ENCODE results near the gene ARNT2.
"Not testable (repeated sequence)": the region's sequence is repeated elsewhere in the genome, so short reads cannot be mapped to it uniquely, and the experiment has no call there.

ARNT2 gene

DNA sequence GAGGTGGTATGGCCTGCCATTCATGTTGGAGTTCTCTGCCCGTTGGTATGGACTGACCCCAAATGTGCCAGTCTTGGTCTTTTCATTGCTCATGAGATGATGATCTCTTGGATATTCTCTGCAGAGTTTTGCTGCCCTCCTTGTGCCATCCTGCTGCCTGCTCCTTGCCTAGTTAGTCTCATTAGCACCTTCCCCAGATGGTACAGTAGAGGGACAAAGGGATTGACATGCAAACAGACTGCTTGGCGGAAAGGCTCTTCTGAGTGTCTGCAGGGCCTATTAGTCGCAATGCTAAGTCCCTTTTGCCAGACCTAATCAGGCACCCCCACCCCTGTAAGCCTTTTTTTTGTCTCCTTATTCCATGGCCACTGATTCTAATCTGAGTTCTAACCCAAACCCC lies 90.6 kb downstream of the ARNT2 start:
- no peak for DNase-seq

DNA sequence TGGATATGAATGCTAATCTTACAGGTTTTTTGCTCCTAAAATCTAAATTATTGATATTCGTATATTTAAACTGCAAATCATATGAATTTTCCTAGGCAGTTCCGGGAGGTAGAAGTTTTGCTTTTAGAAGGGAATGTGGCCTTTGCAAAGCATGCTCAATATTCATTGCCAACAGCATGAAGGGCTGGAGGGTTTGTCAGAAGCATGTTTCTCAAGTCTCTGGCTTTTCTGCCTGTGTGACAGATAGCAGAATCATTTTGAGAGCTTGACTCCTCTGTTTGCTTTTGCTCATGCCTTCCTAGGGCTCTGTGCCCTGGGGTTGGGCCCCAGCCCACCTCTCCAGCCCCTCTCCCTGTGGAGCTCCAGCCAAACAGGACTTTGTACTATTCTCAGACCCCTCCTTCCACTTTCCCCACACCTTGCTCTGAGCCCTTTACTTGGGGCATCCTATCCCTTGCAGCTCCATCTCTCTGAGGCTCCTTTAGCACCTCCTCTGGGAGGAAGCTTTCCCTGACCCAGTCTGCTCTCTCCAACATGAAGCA lies 91.3 kb downstream of the ARNT2 start:
- DNase-seq, result no peak

DNA sequence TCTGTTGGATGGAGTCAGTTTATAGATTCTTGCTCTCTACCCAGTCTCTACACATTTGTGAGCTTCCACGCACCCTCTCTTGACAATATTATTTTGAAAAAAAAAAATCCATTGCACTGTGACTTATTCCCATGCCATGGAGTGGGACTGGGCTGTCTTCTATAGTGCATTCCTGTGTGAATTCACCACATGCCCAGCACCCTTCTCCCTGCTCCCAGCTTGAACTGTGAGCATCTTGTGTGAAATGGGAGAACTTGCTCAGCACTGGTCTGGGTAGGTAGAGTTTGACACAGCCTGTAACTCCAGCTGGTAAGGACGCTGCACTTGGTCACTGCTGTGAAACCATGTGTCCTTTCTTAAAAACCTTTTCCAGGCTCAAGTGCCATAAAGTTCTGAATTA lies 91.9 kb downstream of the ARNT2 start:
- no peak for DNase-seq

DNA sequence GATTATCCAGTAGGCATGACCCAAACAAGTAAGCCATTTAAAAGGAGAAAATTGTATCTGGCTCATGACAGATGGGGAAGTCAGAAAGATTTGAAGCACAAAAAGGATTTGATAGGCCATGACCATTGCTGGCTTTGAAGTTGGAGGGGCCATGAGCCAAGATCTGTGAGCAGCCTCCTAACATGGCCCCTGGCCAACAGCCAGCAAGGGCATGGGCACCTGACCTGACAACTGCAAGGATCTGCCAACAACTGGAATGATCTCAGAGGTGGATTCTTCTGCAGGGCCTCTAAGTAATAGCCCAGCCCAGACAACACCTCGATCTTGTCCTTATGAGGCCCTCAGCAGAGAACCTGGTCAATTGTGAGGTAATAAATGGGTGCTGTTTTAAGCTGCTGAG lies 93.0 kb downstream of the ARNT2 start:
- DNase-seq, result no peak

DNA sequence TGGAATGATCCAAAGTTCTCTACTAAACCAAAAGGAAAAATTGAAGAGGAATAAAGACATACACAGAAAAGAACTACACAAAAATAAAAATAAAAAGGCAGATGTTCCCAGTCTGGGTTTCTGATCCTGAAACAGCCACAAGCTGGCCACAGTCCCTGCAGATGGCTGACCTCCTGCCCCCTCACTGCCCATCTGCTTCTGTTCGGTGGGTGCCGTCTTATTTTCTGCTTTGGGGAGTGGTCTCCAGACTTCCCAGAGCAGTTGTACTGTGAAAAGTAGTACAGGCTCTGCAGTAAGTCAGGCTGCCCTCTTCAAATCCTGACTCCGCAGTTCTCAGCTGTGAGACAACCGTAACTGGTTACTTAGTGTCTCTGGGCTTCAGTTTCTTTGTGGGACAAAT lies 94.5 kb downstream of the ARNT2 start:
- DNase-seq, result no peak

DNA sequence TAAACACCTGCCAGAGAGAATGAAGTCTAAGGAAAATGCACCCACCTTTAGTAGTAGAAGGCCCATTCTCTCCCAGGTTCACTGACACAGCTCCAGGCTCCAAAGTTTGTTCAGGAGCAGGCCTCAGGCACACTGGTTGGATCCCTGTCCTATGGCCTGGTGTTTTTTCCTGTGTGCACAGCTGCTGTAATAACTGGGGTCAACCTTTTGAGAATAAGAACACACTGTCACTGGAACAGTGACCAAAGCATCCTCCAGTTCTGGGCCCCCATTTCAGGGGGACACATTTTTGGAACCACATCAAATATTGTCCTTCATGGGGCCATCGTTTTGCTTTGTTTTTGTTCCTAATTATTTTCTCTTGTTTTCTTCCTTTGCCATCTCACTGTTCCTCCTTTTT lies 95.8 kb downstream of the ARNT2 start:
- no peak for DNase-seq

DNA sequence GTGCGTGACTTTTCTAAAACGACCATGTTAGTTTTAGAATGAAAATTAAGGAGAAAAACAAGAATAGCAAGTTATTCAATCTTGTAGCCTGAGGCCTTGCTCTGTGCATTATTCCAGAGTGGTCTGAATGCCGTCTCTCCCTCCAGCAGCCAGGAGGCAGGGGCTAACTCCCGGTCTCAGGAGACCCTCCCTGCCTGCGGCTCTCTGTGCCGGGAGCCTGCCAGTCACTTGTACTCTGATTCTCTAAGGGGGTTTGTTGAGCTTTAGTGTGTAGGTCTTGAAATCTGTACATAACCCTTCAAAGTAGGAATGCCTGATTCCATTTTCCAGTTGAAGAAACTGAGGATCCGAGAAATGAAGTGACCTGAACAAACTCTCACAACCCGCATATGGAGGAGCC lies 97.3 kb downstream of the ARNT2 start:
- no peak for DNase-seq

DNA sequence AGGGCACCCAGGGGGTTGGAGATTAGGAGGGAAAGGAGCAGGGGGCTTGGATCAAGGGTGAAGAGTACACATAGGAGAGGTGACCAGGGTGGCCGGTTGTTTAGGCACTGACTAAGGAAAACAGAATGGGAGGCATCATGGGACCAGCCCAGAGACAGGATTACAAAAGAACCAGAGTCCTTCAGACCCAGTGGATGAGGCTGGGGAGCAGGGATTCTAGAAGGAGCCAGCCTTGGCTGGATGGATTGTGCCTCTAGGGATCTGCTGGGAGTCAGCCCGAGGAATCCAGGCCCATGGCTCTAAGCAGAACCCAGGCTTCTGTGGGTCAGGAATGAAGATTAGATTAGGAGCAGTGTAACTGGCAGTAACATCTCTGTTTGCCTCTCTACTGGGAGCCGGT lies 98.6 kb downstream of the ARNT2 start:
- no peak for DNase-seq

DNA sequence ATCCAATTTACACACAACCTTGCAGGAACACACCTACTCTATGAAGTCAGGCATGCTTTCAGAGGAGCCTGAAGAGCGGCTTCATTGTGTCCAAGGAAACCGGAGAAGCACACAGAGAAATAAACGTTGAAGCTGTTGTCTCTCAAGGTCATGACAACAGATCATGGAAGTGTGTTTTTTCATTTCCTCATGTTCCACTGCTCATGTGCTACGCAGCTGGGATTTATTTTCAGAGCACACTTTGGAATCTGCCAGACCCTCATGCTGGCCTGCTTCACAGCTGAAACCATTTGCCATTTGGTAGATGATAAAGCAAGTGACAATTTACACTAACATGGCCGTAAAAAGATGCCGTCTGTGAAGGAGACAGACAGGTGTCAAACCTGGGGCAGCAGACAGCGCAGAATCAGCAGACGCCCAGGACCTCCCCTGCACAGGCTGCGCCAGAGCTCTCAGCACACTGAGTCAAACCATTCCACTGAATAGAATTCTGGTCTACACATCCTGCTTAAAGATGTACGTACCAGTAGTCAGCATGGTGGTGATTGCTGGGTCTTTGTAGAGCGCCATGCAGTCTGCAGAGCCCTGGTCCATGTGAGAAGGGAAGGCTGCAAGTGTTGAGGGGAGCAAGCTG lies 99.3 kb downstream of the ARNT2 start:
- no peak for DNase-seq

DNA sequence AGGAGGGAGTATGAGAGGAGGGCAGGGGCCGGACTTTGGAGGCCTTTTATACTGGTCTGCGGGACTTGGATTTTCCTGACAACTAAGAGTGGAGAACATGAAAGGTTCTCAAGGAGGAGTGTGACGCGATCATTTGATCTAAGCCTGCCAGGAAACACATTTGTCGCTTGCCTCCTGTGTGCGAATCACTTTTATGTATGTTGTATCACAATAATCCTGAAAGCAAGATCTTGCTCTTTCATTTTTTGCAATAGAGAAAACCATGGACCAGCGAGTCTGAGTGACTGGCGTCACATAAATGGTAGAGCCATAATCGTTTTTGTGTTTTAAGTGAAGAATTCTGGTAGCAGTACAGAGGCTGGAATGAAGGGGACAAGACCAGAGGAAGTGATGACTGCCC lies 100.7 kb downstream of the ARNT2 start:
- DNase-seq, result no peak

DNA sequence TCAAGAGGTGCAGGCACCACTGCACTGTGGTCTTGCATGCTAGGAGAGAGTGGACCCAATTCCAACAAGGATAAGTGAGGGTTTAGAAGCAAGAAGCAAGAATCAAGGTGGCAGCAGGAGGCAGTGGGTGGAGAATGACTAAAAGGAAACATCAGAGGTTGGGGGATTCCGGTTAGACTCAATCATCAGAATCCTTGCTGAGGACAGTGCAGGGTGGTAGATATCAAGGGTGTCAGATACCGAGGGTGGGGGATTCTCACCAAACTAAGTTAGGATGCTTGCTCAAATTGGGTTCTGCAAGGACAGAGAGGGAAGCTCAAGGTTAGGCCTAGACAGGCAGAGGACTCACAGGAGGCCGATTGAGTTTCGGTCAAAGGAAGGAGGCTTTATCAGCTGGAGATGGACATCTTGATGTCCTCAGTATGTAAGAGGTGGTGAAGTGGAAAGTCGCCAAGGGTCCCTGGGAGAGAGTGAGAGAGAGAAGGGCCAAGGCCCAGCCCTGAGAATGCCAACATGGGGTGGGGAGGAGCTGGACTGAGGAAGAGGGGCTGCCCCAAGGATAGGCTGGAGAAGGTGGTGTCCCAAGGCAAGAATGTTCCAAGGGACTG lies 102.2 kb downstream of the ARNT2 start:
- DNase-seq, result no peak

DNA sequence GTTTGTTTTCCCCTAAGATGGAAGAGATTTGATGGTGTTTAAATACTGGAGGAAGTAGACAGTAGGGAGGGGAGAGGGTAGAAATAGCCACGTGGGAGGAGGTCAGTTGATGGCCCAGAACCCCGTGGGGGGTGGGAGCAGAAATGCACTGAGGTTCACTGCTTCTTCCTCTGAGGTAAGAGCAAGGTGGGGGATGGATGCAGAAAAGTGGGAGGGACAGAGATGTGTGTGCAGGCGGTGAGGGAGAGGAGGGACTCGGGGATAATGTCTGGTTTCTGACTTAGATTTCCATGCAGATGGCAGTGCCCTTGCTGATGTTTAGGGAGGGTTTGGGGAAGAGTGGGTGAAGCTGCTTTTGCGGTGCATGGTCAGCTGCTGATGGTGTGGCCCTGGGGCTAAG lies 102.9 kb downstream of the ARNT2 start:
- DNase-seq, result no peak

DNA sequence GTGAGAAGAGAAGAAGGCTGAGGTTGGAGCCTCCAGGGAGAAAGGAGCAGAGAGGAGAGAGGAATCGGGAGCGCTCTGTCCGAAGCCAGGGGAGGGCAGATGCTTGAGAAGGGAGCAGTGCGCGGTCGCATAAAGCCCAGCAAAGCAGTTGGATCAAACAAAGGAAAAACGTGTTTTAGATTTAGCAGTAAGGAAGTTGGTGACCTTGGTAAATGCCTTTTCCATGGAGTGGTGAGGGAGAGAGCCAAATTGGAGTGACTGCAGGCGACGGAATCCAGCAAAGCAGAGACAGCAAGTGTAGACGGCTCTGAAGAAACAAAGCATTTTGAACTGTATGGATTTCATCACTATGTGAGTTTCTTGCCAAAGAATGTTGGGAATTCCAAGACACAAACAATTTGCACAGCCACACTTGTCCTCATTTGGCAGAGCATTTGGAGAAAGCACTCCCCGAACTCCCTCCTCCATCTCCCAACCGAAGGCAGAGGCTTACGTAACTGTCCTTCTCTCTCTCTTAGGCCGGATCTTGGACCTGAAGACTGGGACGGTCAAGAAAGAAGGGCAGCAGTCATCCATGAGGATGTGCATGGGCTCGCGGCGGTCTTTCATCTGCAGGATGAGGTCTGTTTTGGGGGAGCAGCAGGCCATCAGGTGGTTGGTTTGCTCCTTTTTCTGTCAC lies 103.6 kb downstream of the ARNT2 start:
- DNase-seq, result no peak

DNA sequence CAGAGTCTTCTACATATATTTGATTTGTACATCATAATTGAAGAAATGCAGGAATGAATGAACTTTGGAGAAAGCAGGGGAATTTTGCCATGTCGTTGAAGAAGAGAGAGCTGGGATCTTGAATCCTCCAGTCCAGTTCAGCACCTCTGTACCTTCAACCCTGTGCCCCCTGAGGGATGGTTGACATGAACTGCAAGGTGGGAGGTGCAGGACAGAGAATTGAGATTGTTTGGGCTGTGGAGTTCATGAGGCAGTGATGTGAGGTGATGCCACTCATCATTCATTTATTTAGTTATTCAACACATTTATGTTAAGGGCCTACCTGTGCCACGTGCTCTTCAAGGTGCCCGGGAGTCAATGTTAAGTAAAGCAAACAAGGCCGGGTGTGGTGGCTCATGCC lies 104.6 kb downstream of the ARNT2 start:
- DNase-seq, result no peak

DNA sequence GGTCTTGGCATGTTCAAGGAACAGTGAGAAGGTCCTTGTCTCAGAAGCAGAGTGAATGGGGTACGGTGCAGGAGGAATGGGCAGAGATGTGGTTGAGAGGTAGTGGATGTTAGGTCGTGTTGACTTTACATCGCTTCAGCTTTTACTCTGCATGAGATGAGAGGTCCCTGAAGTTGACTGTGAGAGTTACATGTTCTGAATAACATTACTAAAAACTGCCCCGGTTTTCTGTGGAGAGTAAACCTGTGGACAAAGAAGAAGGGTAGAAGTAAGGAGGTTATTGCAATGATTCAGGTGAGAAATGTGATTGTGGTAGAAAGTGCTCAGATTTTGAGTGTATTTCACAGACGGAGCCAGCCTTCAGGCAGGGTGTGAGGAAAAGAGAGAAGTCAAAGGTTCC lies 105.6 kb downstream of the ARNT2 start:
- DNase-seq, result no peak

DNA sequence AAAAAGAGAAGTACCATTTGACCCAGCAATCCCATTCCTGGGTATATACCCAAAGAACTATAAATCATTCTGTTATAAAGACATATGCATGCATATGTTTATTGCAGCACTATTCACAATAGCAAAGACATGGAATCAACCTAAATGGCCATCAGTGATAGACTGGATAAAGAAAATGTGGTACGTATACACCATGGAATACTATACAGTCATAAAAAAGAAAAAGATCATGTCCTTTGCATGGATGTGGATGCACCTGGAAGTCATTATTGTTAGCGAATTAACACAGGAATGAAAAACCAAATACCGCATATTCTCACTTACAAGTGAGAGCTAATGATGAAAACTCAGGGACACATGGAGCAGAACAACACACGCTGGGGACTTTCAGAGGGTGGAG lies 106.8 kb downstream of the ARNT2 start:
- not testable (repeated sequence) for DNase-seq

DNA sequence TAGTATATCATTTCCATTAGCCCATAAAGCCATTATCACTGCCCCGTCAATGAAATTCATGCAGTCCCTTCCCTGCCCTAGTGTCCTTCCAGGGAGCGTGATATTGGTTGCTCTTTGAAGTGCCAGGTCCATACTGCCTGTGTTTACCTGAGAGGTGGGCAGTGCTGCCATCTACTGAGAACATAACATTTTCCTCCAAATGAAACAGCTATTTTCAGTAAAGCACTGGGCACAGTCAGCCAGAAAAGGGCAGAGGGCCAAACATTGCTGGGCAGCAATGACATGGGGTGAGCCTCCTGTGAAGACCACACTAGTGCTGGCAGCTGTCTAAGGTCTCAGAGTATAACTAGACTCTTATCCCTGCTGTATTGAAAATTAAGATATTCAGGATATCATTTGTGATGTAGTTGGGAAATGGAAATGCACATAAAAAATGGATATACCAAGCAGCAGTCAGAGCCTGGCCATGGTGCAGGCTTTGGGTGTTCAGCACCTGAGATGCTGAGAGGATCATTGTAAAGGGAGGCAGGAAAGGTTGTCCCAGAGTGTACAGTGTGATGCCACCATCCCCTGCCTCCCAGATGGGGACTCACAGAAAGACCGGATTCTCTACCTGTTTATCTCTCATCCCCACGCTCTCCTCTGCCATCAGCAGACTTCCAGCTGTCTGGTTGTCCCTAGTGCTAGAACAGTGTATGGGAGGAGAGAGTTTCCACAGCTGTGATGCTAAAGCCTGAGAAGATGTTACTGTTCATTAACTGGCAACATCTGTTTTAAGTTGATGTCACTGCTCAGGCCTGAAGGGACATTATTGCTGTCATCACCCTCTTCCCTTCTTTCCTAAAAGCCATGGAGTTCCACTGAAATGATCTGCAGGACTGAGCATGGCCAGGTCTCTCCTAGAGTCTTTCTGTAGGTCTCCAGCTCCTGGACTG lies 108.8 kb downstream of the ARNT2 start:
- no peak for DNase-seq

DNA sequence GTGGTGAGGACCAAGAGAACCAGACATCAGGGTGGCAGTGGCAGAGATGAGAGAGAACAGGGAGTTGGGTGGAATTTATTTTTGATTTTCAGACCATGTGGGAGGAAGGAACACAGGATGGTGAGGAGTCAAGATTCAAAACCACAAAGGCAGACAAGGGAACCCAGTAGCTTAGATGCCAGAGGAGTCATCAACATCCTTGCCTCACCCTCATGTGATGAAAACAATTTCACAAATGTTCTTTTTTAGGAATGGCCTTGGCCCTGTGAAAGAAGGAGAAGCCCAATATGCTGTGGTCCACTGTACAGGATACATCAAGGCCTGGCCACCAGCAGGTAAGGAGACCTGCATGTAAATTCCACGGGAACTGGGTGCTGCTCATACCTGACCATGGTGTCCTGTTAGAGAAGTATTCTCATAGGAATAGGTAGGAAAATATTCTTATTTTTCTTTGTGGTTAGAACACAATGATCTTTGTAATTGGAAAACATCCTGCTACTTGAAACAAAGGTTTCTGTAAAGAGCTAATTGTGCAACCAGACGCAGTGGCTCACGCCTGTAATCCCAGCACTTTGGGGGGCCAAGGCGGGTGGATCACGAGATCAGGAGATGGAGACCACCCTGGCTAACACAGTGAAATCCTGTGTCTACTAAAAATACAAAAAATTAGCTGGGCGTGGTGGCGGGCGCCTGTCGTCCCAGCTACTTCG lies 110.0 kb downstream of the ARNT2 start:
- DNase-seq, result no peak

DNA sequence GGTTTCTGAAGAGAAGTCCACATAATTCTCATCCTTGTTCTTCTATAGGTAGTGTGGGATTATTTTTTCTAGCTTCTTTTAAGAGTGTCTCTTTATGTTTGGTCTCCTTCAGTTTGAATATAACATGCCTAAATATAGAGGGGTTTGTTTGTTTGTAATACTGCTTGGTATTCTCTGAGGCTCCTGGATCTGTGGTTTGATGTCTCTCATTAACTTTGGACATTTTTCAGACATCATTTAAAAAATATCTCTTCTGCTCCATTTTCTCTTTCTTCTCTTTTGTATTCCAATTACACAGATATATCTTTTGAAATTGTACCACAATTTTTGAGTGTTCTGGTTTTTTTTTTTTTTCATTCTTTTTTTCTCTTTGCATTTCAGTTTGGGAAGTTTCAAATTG lies 113.1 kb downstream of the ARNT2 start:
- DNase-seq, result no peak

DNA sequence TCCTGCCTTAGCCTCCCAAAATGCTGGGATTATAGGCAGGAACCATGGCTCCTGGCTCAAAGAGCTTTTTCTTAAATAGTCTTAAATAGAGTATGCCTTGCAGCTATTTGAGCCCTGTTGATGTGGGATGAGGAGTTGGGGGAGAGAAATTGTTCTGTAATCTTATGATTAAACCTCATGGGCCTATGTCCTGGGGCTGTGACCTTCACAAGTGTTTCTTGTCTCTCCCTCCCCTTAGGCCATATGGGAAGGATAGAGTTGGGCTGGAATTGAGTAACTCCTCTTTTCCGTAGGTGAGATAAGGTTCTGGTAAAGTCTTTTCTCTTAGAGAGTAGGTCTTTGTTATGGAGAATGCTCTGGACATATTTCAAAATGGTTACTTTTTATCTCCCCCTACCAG lies 114.3 kb downstream of the ARNT2 start:
- no peak for DNase-seq

DNA sequence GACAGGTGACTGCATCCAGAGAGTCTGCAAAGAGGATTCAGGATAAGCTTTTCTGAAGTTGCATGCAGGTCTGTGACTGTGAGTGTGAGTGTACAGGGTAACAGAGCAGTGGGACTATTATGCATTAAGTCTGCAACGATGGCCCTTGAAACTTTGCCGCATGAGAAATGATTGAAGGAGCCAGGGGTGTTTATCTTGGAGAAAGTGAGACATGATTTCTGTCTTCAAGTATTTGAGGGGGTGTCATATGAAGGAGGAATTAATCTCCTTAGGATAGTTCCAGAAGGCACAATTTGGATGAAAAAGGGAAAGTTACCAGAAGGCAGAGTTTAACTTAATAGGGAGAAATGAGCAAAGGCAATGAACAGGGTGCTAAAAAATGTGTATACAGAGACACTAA lies 119.6 kb downstream of the ARNT2 start:
- no peak for DNase-seq

DNA sequence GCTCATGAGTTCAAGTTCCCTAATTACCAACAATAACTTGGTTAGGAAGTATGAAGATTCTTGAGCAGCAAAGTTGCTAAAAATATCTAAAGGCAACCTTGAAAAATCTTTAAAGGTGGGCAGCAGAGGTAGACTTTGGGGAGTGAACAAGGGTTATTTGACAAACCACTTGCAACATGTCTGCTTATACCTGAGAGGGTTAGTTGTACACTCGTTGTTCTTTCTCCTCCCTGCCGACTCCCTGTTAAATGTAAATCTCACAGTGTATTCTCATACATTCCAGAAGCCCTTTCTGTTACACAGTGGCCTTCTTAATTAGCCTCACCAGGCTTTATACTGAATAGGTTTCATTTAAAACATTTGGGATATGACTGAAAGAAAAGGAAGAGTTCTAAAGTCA lies 121.7 kb downstream of the ARNT2 start:
- DNase-seq, result no peak
